ENCODE measurements around the gene ATF7. TPM values are rescaled to one million over a fixed set of nuclear protein-coding genes. Genes with fewer than 3 reads are reported as not detected.

ATF7 gene
- total and polyA plus RNA-seq, 2 experiments from 2014 or later = 12.8 to 21.5 TPM

GRCh38 chr12:53502331-53502730 is 123.9 kb downstream of the ATF7 start:
- WGBS, 2 experiments (ENCODE audit: low coverage in 1 of 2, low lambda C conversion rate in 2 of 2, missing lambda C conversion rate in 2 of 2) = 74 to 86% methylated on average over 9 of the region's 9 CpGs
- in situ Hi-C loops (cut with MboI) = no loop called here
- H3K4me1 ChIP-seq (ENCODE audit: insufficient read depth) = peaks cover 39% of the 10 kb centered on the region
- H3K4me3 ChIP-seq = peak overlapping the region; percentile 81
- H3K9ac ChIP-seq = peak overlapping the region; percentile 95
- no peak overlapping the region for H2AFZ ChIP-seq
- TF ChIP-seq EZH2phosphoT487 (IDR thresholded peaks at IDR 0.05; ENCODE audit: insufficient read depth, low read depth) (no peak), EZH2 (IDR thresholded peaks at IDR 0.05; ENCODE audit: insufficient read depth, poor library complexity, severe bottlenecking) (no peak)
- H4K20me1 ChIP-seq (ENCODE audit: insufficient read depth) = no peaks in the 10 kb centered on the region
- no peaks in the 10 kb centered on the region for H3K9me3 ChIP-seq (ENCODE audit: low read depth)
- H3K36me3 ChIP-seq (ENCODE audit: low read depth) = no peaks in the 10 kb centered on the region
- H3K79me2 ChIP-seq (ENCODE audit: insufficient read depth) = peaks cover 39% of the 10 kb centered on the region
- H3K4me2 ChIP-seq (ENCODE audit: unreplicated experiment) = peak overlapping the region; percentile 86
- peaks cover 32% of the 10 kb centered on the region for H3F3A ChIP-seq (ENCODE audit: insufficient read depth)
- H3K27me3 ChIP-seq (replicated peaks; ENCODE audit: insufficient read depth) = no peaks in the 10 kb centered on the region
- DNase-seq = no peak
- H3K27ac ChIP-seq = 0 out of 2 replicates have a peak overlapping the region, but pooled peaks have one; percentile 99
- H3K9me2 ChIP-seq (ENCODE audit: insufficient read depth) = no peaks in the 10 kb centered on the region

GRCh38 chr12:53501615-53502181 is 124.5 kb downstream of the ATF7 start:
- peak overlapping the region; percentile 86 for H3K4me2 ChIP-seq (ENCODE audit: unreplicated experiment)
- in situ Hi-C loops (cut with MboI) = no loop called here
- no peaks in the 10 kb centered on the region for H3K9me3 ChIP-seq (ENCODE audit: low read depth)
- no peaks in the 10 kb centered on the region for H3K27me3 ChIP-seq (replicated peaks; ENCODE audit: insufficient read depth)
- H3K9me2 ChIP-seq (ENCODE audit: insufficient read depth) = no peaks in the 10 kb centered on the region
- H3K4me3 ChIP-seq = peak overlapping the region; percentile 81
- TF ChIP-seq EZH2phosphoT487 (IDR thresholded peaks at IDR 0.05; ENCODE audit: insufficient read depth, low read depth) (no peak), EZH2 (IDR thresholded peaks at IDR 0.05; ENCODE audit: insufficient read depth, poor library complexity, severe bottlenecking) (no peak)
- DNase-seq = no peak
- no peaks in the 10 kb centered on the region for H4K20me1 ChIP-seq (ENCODE audit: insufficient read depth)
- H2AFZ ChIP-seq = peak overlapping the region; percentile 74
- H3K36me3 ChIP-seq (ENCODE audit: low read depth) = no peaks in the 10 kb centered on the region
- H3K79me2 ChIP-seq (ENCODE audit: insufficient read depth) = peaks cover 46% of the 10 kb centered on the region
- H3F3A ChIP-seq (ENCODE audit: insufficient read depth) = peaks cover 34% of the 10 kb centered on the region
- H3K9ac ChIP-seq = peak overlapping the region; percentile 95
- peak overlapping the region; percentile 99 for H3K27ac ChIP-seq
- WGBS, 2 experiments (ENCODE audit: low coverage in 1 of 2, low lambda C conversion rate in 2 of 2, missing lambda C conversion rate in 2 of 2) = 78 to 82% methylated on average over 9 to 10 of the region's 10 CpGs
- peaks cover 42% of the 10 kb centered on the region for H3K4me1 ChIP-seq (ENCODE audit: insufficient read depth)

GRCh38 chr12:53500776-53501614 is 125.2 kb downstream of the ATF7 start, which contains the start of gene TARBP2:
Gene TARBP2, plus strand, starts transcription at chr12:53501283. Its CDS starts 126 bp downstream, at chr12:53501409.
- Histone ChIP-seq H3K79me2 (ENCODE audit: insufficient read depth) (peaks cover 51% of the 10 kb centered on the region), H3K9me3 (ENCODE audit: low read depth) (no peaks in the 10 kb centered on the region), H3K9ac (peak within 1 kb of the TSS; percentile 95), H2AFZ (peak within 1 kb of the TSS; percentile 74), H3K9me2 (ENCODE audit: insufficient read depth) (no peaks in the 10 kb centered on the region), H3K4me1 (ENCODE audit: insufficient read depth) (peaks cover 42% of the 10 kb centered on the region), H3K27ac (peak within 1 kb of the TSS; percentile 99), H3K4me2 (ENCODE audit: unreplicated experiment) (peak within 1 kb of the TSS; percentile 91), H4K20me1 (ENCODE audit: insufficient read depth) (no peaks in the 10 kb centered on the region), H3K4me3 (peak within 1 kb of the TSS; percentile 81), H3F3A (ENCODE audit: insufficient read depth) (peaks cover 29% of the 10 kb centered on the region), H3K27me3 (replicated peaks; ENCODE audit: insufficient read depth) (no peaks in the 10 kb centered on the region), H3K36me3 (ENCODE audit: low read depth) (no peaks in the 10 kb centered on the region)
- no peak for TF ChIP-seq EZH2phosphoT487 (IDR thresholded peaks at IDR 0.05; ENCODE audit: insufficient read depth, low read depth)
- no peak for TF ChIP-seq EZH2 (IDR thresholded peaks at IDR 0.05; ENCODE audit: insufficient read depth, poor library complexity, severe bottlenecking)
- WGBS, 2 experiments (ENCODE audit: low coverage in 1 of 2, low lambda C conversion rate in 2 of 2, missing lambda C conversion rate in 2 of 2) = 0 to 1% methylated on average over 70 to 72 of the region's 74 CpGs
- DNase-seq = peak; percentile 100
- in situ Hi-C loops (cut with MboI) = no loop called here

- Histone ChIP-seq H3K36me3 (ENCODE audit: low read depth) (no peaks in the 10 kb centered on the region), H3K79me2 (ENCODE audit: insufficient read depth) (peaks cover 57% of the 10 kb centered on the region), H3K4me2 (ENCODE audit: unreplicated experiment) (peak overlapping the region; percentile 91), H3K27ac (peak overlapping the region; percentile 99), H3K9me3 (ENCODE audit: low read depth) (no peaks in the 10 kb centered on the region), H3K9me2 (ENCODE audit: insufficient read depth) (no peaks in the 10 kb centered on the region), H3K4me3 (peak overlapping the region; percentile 81), H3K27me3 (replicated peaks; ENCODE audit: insufficient read depth) (no peaks in the 10 kb centered on the region), H3K4me1 (ENCODE audit: insufficient read depth) (peaks cover 38% of the 10 kb centered on the region), H3F3A (ENCODE audit: insufficient read depth) (peaks cover 26% of the 10 kb centered on the region), H3K9ac (peak overlapping the region; percentile 95), H4K20me1 (ENCODE audit: insufficient read depth) (no peaks in the 10 kb centered on the region), H2AFZ (peak overlapping the region; percentile 70)
- in situ Hi-C loops (cut with MboI) = no loop called here
- TF ChIP-seq EZH2 (IDR thresholded peaks at IDR 0.05; ENCODE audit: insufficient read depth, poor library complexity, severe bottlenecking) (no peak), EZH2phosphoT487 (IDR thresholded peaks at IDR 0.05; ENCODE audit: insufficient read depth, low read depth) (no peak)
- peak; percentile 86 for DNase-seq
- 1 to 4% methylated on average over 17 of the region's 17 CpGs for WGBS, 2 experiments (ENCODE audit: low coverage in 1 of 2, low lambda C conversion rate in 2 of 2, missing lambda C conversion rate in 2 of 2)
Measured at GRCh38 chr12:53500142-53500775, 125.9 kb downstream of the ATF7 start.

Data from GM23248 (cell line).